ENCODE data around the gene SDK1.

Gene SDK1

DNA sequence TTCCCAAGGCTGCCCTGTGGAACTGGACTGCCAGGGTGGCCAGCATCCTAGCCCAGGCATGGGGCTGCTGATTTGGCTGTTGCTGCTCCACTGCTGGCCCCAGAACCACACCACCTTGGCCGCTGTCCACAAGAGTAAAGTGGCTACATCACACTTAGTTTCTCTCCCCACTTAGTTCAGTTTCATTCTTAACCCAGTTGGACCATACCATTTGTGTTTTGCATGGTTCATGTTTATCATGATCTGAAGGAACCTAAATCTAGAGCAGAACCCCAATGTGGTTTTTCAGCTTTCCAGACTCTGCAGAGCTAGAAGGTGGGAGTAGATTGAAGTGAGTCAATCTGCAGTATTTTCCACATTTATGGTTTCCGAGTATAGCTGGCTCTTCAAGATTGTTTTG, 32.8 kb downstream of the SDK1 start:
- DNase-seq (ENCODE audit: low spot score), result no peak
- TF ChIP-seq, protein P1, sequence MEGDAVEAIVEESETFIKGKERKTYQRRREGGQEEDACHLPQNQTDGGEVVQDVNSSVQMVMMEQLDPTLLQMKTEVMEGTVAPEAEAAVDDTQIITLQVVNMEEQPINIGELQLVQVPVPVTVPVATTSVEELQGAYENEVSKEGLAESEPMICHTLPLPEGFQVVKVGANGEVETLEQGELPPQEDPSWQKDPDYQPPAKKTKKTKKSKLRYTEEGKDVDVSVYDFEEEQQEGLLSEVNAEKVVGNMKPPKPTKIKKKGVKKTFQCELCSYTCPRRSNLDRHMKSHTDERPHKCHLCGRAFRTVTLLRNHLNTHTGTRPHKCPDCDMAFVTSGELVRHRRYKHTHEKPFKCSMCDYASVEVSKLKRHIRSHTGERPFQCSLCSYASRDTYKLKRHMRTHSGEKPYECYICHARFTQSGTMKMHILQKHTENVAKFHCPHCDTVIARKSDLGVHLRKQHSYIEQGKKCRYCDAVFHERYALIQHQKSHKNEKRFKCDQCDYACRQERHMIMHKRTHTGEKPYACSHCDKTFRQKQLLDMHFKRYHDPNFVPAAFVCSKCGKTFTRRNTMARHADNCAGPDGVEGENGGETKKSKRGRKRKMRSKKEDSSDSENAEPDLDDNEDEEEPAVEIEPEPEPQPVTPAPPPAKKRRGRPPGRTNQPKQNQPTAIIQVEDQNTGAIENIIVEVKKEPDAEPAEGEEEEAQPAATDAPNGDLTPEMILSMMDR (IDR thresholded peaks at IDR 0.05; ENCODE audit: extremely low read depth, missing control alignments), result no peak

DNA sequence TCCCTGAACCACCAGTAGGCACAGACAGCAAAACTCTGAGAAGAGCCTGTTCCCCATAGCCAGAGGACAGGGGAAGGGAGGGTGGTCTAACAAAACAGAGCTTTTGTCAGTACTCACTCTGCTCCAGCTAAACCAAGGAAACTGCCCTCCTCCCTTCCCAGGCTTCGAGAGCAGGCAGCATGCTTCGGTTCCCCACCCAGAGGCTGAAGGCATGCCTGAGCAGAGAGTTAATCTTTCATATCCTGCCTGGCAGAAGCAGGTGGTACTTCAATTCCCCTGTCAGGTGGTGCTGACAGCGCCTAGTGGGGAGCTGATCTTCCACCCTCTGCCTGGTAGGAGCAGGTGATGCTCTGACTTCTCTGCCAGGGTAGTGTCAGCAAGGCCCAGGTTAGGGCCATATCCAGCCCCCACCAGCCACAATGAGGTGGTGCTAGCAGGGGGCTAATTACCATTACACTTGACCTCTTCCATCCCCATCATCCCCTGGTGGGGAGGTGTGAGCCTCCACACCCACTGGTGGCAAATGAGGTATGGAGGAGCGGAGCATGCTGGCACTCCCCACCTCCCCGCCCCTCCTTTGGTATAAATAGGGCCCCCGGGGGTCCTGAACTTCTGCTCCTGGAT, 35.1 kb downstream of the SDK1 start:
- DNase-seq (ENCODE audit: low spot score), result no peak
- TF ChIP-seq, protein P1 (IDR thresholded peaks at IDR 0.05; ENCODE audit: extremely low read depth, missing control alignments), result no peak

DNA sequence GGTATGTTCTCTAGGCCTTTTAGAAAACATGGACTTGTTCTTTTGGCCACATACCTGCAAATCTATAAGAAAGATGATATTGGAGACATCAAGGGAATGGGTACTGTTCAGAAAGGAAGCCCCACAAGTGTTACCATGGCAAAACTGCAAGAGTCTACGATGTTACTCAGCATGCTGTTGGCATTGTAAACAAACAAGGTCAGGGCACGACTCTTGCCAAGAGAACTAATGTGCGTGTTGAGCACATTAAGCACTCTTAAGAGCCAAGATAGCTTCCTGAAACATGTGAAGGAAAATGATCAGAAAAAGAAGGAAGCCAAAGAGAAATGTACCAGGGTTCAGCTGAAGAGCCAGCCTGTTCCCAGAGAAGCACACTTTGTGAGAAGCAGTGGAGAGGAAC, 37.1 kb downstream of the SDK1 start:
- no peak for DNase-seq (ENCODE audit: low spot score)
- TF ChIP-seq, protein P1 (IDR thresholded peaks at IDR 0.05; ENCODE audit: extremely low read depth, missing control alignments), result no peak

DNA sequence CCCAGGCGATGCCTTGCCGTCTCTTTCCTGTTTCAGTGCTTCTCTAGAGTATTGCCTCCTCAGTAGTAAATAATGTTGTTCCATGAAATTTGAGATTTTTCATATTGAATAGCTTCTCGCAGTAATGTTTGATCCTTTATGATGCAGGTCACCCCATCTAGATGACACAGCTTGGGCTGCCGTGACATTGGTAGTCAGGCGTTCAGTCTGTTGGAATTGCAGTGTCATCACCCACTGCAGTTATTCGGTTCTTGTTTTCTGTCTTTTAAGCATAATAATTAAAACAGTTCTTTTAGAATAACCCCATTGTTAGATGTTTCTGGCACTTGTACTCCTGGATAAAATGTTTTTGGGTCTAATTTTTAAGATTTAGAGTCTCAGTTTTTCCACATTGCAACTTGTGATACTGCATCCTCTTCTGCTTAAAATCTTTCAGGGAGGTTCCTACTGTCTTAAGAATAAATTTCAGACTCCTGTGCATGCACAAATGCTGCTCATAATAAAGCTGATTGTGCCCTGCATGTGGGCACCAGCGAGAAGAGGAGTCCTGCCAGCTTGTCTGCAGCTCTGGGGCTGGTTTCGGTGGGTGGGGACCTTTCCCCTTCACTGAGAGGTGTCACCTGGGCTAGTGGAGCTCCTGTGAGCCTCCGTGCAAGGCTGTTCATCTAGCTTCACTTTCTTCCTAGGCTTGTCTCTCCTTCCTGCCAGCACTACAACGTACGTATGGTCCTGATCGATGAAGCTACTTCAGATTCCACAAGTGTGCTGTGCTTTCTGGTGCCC, 44.8 kb downstream of the SDK1 start:
- TF ChIP-seq, protein P1 (IDR thresholded peaks at IDR 0.05; ENCODE audit: extremely low read depth, missing control alignments), result no peak
- DNase-seq (ENCODE audit: low spot score), result no peak

DNA sequence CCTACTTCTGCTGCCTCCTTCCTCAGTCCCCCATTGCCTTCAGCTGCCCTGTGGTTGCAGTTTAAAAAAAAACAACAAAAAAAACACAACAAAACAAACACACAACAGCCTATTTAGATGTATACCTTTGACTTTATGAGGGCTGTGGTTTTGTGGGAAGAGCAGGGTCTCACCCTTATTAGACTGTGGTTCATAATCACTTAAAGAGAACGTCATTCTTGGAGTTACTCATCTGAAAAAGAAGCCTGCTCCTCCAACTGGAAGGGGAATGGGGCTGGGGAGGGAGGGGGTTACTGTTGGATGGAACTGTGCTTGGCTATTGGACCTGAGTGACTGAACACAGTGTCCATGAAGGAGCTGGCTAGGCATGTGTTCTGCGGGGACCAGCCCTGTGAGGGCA, 48.1 kb downstream of the SDK1 start:
- no peak for DNase-seq (ENCODE audit: low spot score)
- TF ChIP-seq, protein P1 (IDR thresholded peaks at IDR 0.05; ENCODE audit: extremely low read depth, missing control alignments), result no peak

DNA sequence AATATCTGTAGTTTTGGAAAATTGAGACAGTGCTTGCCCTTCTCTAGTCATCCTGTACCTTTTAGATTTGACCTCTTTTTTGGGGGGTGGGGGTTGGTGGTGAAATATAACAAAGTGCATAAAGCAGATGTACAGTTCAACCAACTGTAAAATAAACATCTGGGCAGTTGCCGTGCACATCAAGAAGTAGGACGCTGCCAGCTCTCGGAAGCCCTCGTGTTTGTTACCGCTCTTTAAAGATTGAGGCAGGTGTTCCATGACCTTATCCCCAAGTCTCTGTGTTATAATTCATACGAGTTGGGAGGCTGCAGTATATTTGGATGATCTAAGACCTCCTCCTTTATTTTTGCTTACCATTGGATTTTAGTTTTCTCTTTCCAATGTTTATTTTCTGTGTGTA, 55.1 kb downstream of the SDK1 start:
- DNase-seq (ENCODE audit: low spot score), result no peak
- TF ChIP-seq, protein P1 (IDR thresholded peaks at IDR 0.05; ENCODE audit: extremely low read depth, missing control alignments), result no peak

DNA sequence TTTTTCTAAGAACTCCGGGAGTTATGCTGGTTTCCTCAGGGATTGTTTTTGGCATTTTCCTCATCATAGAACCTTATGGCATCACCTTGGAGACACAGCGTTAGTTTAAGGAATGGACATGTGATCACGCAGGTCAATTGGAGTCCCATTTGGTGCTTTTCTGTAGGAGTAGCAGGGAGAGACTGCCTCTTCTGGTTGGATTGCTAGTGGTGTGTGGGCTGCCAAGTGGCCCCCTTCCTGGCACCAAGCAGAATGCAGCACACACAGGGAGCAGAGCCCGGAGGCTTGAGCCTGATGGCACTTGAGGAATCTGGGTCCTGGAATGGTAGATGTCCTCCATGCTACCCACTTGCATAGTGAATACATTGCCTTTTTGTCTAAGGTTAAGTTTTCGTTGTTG, 57.9 kb downstream of the SDK1 start:
- TF ChIP-seq, protein P1 (IDR thresholded peaks at IDR 0.05; ENCODE audit: extremely low read depth, missing control alignments), result no peak
- no peak for DNase-seq (ENCODE audit: low spot score)

All from GM20000 (cell line).